Neural cell (in vitro differentiated cells): ENCODE results near the gene IL12RB1. TPM values are rescaled to one million over a fixed set of nuclear protein-coding genes. Genes with fewer than 3 reads are reported as not detected.

ENCODE experiments used
- H2AFZ ChIP-seq: fragments of 200-600, 300-800 bp; sonication (generic), shearing (Covaris generic); 2 replicates; pipeline ENCODE4 v1.6.0; 2014; ENCODE audit warnings: low read depth, mild to moderate bottlenecking, antibody characterized with exemption, low read length, moderate library complexity
- H3F3A ChIP-seq: fragments of 200-600 bp; shearing (Covaris generic); 2 replicates; pipeline ENCODE4 v1.6.1; 2016; ENCODE audit warnings: mild to moderate bottlenecking, moderate library complexity, mixed read lengths, antibody characterized with exemption, low read length; ENCODE audit not compliant: insufficient read depth, poor library complexity, severe bottlenecking
- H3K27ac ChIP-seq: fragments of 200-600, 300-800 bp; sonication (generic), shearing (Covaris generic); 2 replicates; pipeline ENCODE4 v1.5.1; 2014; ENCODE audit warnings: mild to moderate bottlenecking, low read length, moderate library complexity
- H3K27me3 ChIP-seq: fragments of 300-800, 200-600 bp; sonication (generic), shearing (Covaris generic); 2 replicates; pipeline ENCODE4 v1.6.0; 2014; ENCODE audit warnings: mild to moderate bottlenecking, low read depth, low read length, moderate library complexity; ENCODE audit not compliant: insufficient read depth
- H3K36me3 ChIP-seq: fragments of 300-800, 200-600 bp; sonication (generic), shearing (Covaris generic); 2 replicates; pipeline ENCODE4 v1.5.1; 2014; ENCODE audit warnings: mild to moderate bottlenecking, antibody characterized with exemption, low read length, moderate library complexity; ENCODE audit not compliant: insufficient read depth
- H3K4me2 ChIP-seq: fragments of 300-800, 200-600 bp; sonication (generic), shearing (Covaris generic); 2 replicates; pipeline ENCODE4 v1.6.0; 2014; ENCODE audit warnings: mild to moderate bottlenecking, low read length
- H3K4me3 ChIP-seq: fragments of 300-800, 200-600 bp; sonication (generic), shearing (Covaris generic); 2 replicates; pipeline ENCODE4 v1.5.1; 2014; ENCODE audit warnings: mild to moderate bottlenecking, low read length, moderate library complexity
- H3K79me2 ChIP-seq: fragments of 200-600 bp; shearing (Covaris generic); replicated peaks from 2 replicates; pipeline ENCODE4 v1.6.0; 2014; ENCODE audit warnings: mild to moderate bottlenecking, low read length, moderate library complexity; ENCODE audit not compliant: insufficient read depth
- H3K9ac ChIP-seq: fragments of 300-800, 200-600 bp; sonication (generic), shearing (Covaris generic); 2 replicates; pipeline ENCODE4 v1.6.1; 2016; ENCODE audit warnings: mild to moderate bottlenecking, low read length, mixed read lengths
- H3K9me2 ChIP-seq: fragments of 200-600 bp; shearing (Covaris generic); 2 replicates; pipeline ENCODE4 v1.6.1; 2016; ENCODE audit warnings: mild to moderate bottlenecking, low read length, mixed read lengths; ENCODE audit not compliant: insufficient read depth
- H3K9me3 ChIP-seq: fragments of 200-600, 300-800 bp; sonication (generic), shearing (Covaris generic); 2 replicates; pipeline ENCODE4 v1.6.1; 2016; ENCODE audit warnings: mild to moderate bottlenecking, mixed run types, low read length, moderate library complexity, mixed read lengths
- H4K20me1 ChIP-seq: fragments of 200-600 bp; shearing (Covaris generic); 2 replicates; pipeline ENCODE4 v1.6.1; 2016; ENCODE audit warnings: mild to moderate bottlenecking, mixed run types; ENCODE audit not compliant: insufficient read depth
- CTCF ChIP-seq: fragments of 450-650 bp; IDR thresholded peaks from 2 replicates; pipeline ENCODE4 v1.5.1; 2014; ENCODE audit warnings: antibody characterized with exemption, mild to moderate bottlenecking, moderate library complexity; ENCODE audit not compliant: poor library complexity, severe bottlenecking
- EP300 ChIP-seq: fragments of 450-650 bp; conservative IDR thresholded peaks from 2 replicates; pipeline ENCODE4 v1.6.1; 2014; ENCODE audit warnings: antibody characterized with exemption, mild to moderate bottlenecking, moderate library complexity; ENCODE audit not compliant: poor library complexity, severe bottlenecking
- EZH2 ChIP-seq: fragments of 200-600, 300-800 bp; shearing (Covaris generic), sonication (generic); IDR thresholded peaks from 2 replicates; pipeline ENCODE4 v1.6.1; 2014; ENCODE audit warnings: antibody characterized with exemption, low read length, borderline replicate concordance, mild to moderate bottlenecking; ENCODE audit not compliant: insufficient read depth, poor library complexity, severe bottlenecking
- MXI1 ChIP-seq: fragments of 450-650 bp; conservative IDR thresholded peaks from 2 replicates; pipeline ENCODE4 v1.6.1; 2014; ENCODE audit warnings: antibody characterized with exemption, mild to moderate bottlenecking; ENCODE audit not compliant: poor library complexity, severe bottlenecking
- POLR2AphosphoS5 ChIP-seq: IDR thresholded peaks from 2 replicates; pipeline ENCODE4 v1.6.1; 2012
- RAD21 ChIP-seq: fragments of 450-650 bp; conservative IDR thresholded peaks from 2 replicates; pipeline ENCODE4 v1.6.1; 2014; ENCODE audit warnings: antibody characterized with exemption, mild to moderate bottlenecking, moderate library complexity
- SMC3 ChIP-seq: fragments of 450-650 bp; conservative IDR thresholded peaks from 2 replicates; pipeline ENCODE4 v1.6.1; 2014; ENCODE audit warnings: antibody characterized with exemption, mild to moderate bottlenecking, moderate library complexity; ENCODE audit not compliant: poor library complexity
- TAF1 ChIP-seq: IDR thresholded peaks from 2 replicates; pipeline ENCODE4 v1.6.1; 2012; ENCODE audit warnings: low read depth
- polyA plus RNA-seq: library from polyadenylated mRNA; depleted of rRNA; stranded (reverse); fragments of >200 nt; gene quantifications from 2 replicates; pipeline ENCODE4 v1.2.3, GENCODE V29; 2014
- TF ChIP-seq, protein P1 (sequence below): IDR thresholded peaks from 2 replicates; pipeline ENCODE4 v1.6.1; 2012; ENCODE audit warnings: borderline replicate concordance

Gene IL12RB1
- polyA plus RNA-seq, 1 donor from 2014 or later, result not detected

GRCh38 chr19:18093439-18094161, 6.9 kb upstream of the IL12RB1 start:
- no peaks in the 10 kb centered on the region for H3K9me3 ChIP-seq
- H3K36me3 ChIP-seq, result no peaks in the 10 kb centered on the region
- H2AFZ ChIP-seq, result no peak overlapping the region
- no peak overlapping the region for H3K4me3 ChIP-seq
- peaks cover 9% of the 10 kb centered on the region for H3K27me3 ChIP-seq
- H3K27ac ChIP-seq, result no peak overlapping the region
- no peaks in the 10 kb centered on the region for H3K79me2 ChIP-seq
- TF ChIP-seq EP300 (no peak), RAD21 (no peak), CTCF (no peak), EZH2 (no peak), MXI1 (no peak), POLR2AphosphoS5 (no peak), TAF1 (no peak)
- TF ChIP-seq, protein P1, sequence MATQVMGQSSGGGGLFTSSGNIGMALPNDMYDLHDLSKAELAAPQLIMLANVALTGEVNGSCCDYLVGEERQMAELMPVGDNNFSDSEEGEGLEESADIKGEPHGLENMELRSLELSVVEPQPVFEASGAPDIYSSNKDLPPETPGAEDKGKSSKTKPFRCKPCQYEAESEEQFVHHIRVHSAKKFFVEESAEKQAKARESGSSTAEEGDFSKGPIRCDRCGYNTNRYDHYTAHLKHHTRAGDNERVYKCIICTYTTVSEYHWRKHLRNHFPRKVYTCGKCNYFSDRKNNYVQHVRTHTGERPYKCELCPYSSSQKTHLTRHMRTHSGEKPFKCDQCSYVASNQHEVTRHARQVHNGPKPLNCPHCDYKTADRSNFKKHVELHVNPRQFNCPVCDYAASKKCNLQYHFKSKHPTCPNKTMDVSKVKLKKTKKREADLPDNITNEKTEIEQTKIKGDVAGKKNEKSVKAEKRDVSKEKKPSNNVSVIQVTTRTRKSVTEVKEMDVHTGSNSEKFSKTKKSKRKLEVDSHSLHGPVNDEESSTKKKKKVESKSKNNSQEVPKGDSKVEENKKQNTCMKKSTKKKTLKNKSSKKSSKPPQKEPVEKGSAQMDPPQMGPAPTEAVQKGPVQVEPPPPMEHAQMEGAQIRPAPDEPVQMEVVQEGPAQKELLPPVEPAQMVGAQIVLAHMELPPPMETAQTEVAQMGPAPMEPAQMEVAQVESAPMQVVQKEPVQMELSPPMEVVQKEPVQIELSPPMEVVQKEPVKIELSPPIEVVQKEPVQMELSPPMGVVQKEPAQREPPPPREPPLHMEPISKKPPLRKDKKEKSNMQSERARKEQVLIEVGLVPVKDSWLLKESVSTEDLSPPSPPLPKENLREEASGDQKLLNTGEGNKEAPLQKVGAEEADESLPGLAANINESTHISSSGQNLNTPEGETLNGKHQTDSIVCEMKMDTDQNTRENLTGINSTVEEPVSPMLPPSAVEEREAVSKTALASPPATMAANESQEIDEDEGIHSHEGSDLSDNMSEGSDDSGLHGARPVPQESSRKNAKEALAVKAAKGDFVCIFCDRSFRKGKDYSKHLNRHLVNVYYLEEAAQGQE, result no peak
- H3F3A ChIP-seq, result no peaks in the 10 kb centered on the region
- H3K9me2 ChIP-seq, result no peaks in the 10 kb centered on the region
- no peaks in the 10 kb centered on the region for H4K20me1 ChIP-seq
- H3K4me2 ChIP-seq, result no peak overlapping the region
- H3K9ac ChIP-seq, result no peak overlapping the region

DNA sequence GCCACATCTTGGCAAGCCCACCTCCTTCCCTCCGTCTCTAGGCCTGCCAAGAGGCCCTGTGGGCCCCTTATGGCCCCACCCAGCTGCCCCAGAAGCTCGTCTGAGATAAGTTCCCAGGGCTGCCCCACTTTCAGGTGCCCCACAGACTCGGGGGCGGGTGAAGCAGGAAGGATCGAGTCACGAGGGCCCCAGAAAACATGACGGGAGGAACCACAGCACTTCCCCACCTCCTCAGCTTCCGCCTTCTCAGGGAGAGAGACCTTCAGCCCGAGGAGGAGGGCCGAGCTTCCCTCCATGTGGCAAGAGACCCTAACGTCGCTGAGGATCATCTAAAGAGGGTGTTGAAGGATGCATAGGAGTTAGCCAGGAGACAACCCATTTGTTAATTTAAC, 4.5 kb upstream of the IL12RB1 start:
- TF ChIP-seq RAD21, result no peak
- no peak for TF ChIP-seq MXI1
- no peak for TF ChIP-seq EP300
- no peak for TF ChIP-seq TAF1
- TF ChIP-seq, protein P1, result no peak
- TF ChIP-seq EZH2, result no peak
- TF ChIP-seq POLR2AphosphoS5, result no peak
- TF ChIP-seq SMC3, result no peak
- H3K79me2 ChIP-seq, result no peaks in the 10 kb centered on the region
- H3K9me2 ChIP-seq, result no peaks in the 10 kb centered on the region
- no peaks in the 10 kb centered on the region for H3K36me3 ChIP-seq
- H3K9me3 ChIP-seq, result no peaks in the 10 kb centered on the region
- H3K27ac ChIP-seq, result no peak overlapping the region
- H3K27me3 ChIP-seq, result no peaks in the 10 kb centered on the region
- no peak overlapping the region for H3K9ac ChIP-seq
- H3K4me3 ChIP-seq, result no peak overlapping the region
- no peaks in the 10 kb centered on the region for H4K20me1 ChIP-seq
- no peaks in the 10 kb centered on the region for H3F3A ChIP-seq
- H3K4me2 ChIP-seq, result no peak overlapping the region
- no peak overlapping the region for H2AFZ ChIP-seq
